Endothelial cell of umbilical vein (primary cell): Measurements from ENCODE around the gene LHX3. TPM values are rescaled to one million over a fixed set of nuclear protein-coding genes. Genes with fewer than 3 reads are reported as not detected.

Source experiments
- BruUV-seq: library from RNA; stranded (reverse); fragments of 400-500 nt; replicated peaks from 2 replicates; lab custom pipeline; 2021; lab: Mats Ljungman, UMichigan
- CTCF ChIA-PET: fragments of 300-600, 350-600 bp; sonication (Branson Sonifier 250); formaldehyde crosslinking; loops from one replicate; lab custom pipeline; 2021; ENCODE audit warnings: antibody characterized with exemption, inconsistent platforms; lab: Charles Lee
- POLR2A ChIA-PET: fragments of 300-600, 350-600 bp; sonication (Branson Sonifier 250); formaldehyde crosslinking; loops from one replicate; lab custom pipeline; 2021; ENCODE audit warnings: antibody characterized with exemption, inconsistent platforms; lab: Charles Lee
- DNase-seq: peaks from one replicate; pipeline ENCODE4 v3.0.0-alpha.2; 2011; ENCODE audit warnings: low read depth, low spot score
- FAIRE-seq: peaks from 2 replicates; lab custom pipeline; 2011; peaks lifted over from hg19 to GRCh38; lab: Jason Lieb, UNC
- H2AFZ ChIP-seq: 2 replicates; pipeline ENCODE4 v1.6.0; 2012; ENCODE audit warnings: low read depth, low read length, control low read depth, inconsistent platforms
- H3K27ac ChIP-seq: 2 replicates; pipeline ENCODE4 v1.5.1; 2011; ENCODE audit warnings: low read depth, mild to moderate bottlenecking, control low read depth, low read length, moderate library complexity; ENCODE audit not compliant: insufficient read depth
- H3K27me3 ChIP-seq, 2 experiments: 2 replicates each; pipeline versions ENCODE4 v1.6.0 to v1.6.1; 2011; ENCODE audit warnings: low read length in 2 of 2, mixed read lengths in 1 of 2; ENCODE audit not compliant: control insufficient read depth in 2 of 2, insufficient read depth in 2 of 2
- H3K36me3 ChIP-seq, 2 experiments: 2 replicates in 1 of 2; 3 replicates in 1 of 2; pipeline ENCODE4 v1.5.1; 2011; ENCODE audit warnings: low read length in 2 of 2, mild to moderate bottlenecking in 1 of 2, moderate library complexity in 1 of 2; ENCODE audit not compliant: control insufficient read depth in 2 of 2, insufficient read depth in 2 of 2; ENCODE audit errors: extremely low read depth in 1 of 2
- H3K4me1 ChIP-seq: 3 replicates; pipeline ENCODE4 v1.5.1; 2011; ENCODE audit warnings: mild to moderate bottlenecking, low read length; ENCODE audit not compliant: control insufficient read depth, insufficient read depth; ENCODE audit errors: extremely low read depth
- H3K4me2 ChIP-seq: 2 replicates; pipeline ENCODE4 v1.6.1; 2011; ENCODE audit warnings: low read length, control low read depth, mixed read lengths; ENCODE audit not compliant: insufficient read depth
- H3K4me3 ChIP-seq, 3 experiments: fragments of 200-600 bp in 1 of 3; sonication (generic), shearing (Covaris generic) in 1 of 3; replicated peaks in 1 of 3; 2 replicates each; pipeline ENCODE4 v1.5.1; 2011 to 2016; ENCODE audit warnings: control low read depth in 3 of 3, low read length in 3 of 3, mild to moderate bottlenecking in 2 of 3, inconsistent platforms in 1 of 3, low read depth in 1 of 3, moderate library complexity in 1 of 3; ENCODE audit not compliant: insufficient read depth in 1 of 3
- H3K79me2 ChIP-seq: 2 replicates; pipeline ENCODE4 v1.6.0; 2012; ENCODE audit warnings: low read length, inconsistent platforms; ENCODE audit not compliant: control insufficient read depth, insufficient read depth
- H3K9ac ChIP-seq: replicated peaks from 2 replicates; pipeline ENCODE3; 2011; ENCODE audit warnings: low read length, control low read depth; ENCODE audit not compliant: insufficient read depth; ENCODE audit errors: extremely low read depth
- H3K9me1 ChIP-seq: replicated peaks from 3 replicates; pipeline ENCODE4 v1.6.0; 2011; ENCODE audit warnings: mild to moderate bottlenecking, low read length; ENCODE audit not compliant: control insufficient read depth, insufficient read depth; ENCODE audit errors: extremely low read depth
- H3K9me3 ChIP-seq: replicated peaks from 2 replicates; pipeline ENCODE4 v1.5.1; 2012; ENCODE audit warnings: low read length, inconsistent platforms; ENCODE audit not compliant: control insufficient read depth, insufficient read depth
- H4K20me1 ChIP-seq: replicated peaks from 2 replicates; pipeline ENCODE3; 2011; ENCODE audit warnings: mild to moderate bottlenecking, low read length; ENCODE audit not compliant: control insufficient read depth, insufficient read depth; ENCODE audit errors: extremely low read depth
- EZH2 ChIP-seq: IDR thresholded peaks from 2 replicates; pipeline ENCODE4 v1.6.1; 2012; ENCODE audit warnings: borderline replicate concordance, low read depth, mild to moderate bottlenecking, moderate library complexity, low read length, inconsistent platforms; ENCODE audit not compliant: severe bottlenecking
- FOS ChIP-seq: IDR thresholded peaks from 2 replicates; pipeline ENCODE4 v1.6.1; 2011; ENCODE audit warnings: mild to moderate bottlenecking, low read length, moderate library complexity, borderline replicate concordance; ENCODE audit not compliant: insufficient read depth
- GATA2 ChIP-seq: IDR thresholded peaks from 2 replicates; pipeline ENCODE4 v1.7.0; 2011; ENCODE audit warnings: low read depth, mild to moderate bottlenecking, moderate library complexity, mixed read lengths, low read length; ENCODE audit not compliant: insufficient read length, insufficient read depth
- JUN ChIP-seq: IDR thresholded peaks from 2 replicates; pipeline ENCODE4 v1.6.1; 2011; ENCODE audit warnings: borderline replicate concordance, low read depth; ENCODE audit not compliant: insufficient read length, insufficient read depth
- MAX ChIP-seq: IDR thresholded peaks from 2 replicates; pipeline ENCODE4 v1.6.1; 2011; ENCODE audit not compliant: insufficient read depth, insufficient read length
- MYC ChIP-seq: IDR thresholded peaks from one replicate; pipeline ENCODE4 v1.6.1; 2011; ENCODE audit warnings: mild to moderate bottlenecking, low read depth, low read length
- POLR2A ChIP-seq: IDR thresholded peaks from 2 replicates; pipeline ENCODE4 v1.6.1; 2012; ENCODE audit warnings: low read depth, mild to moderate bottlenecking, control low read depth, low read length
- POLR2AphosphoS5 ChIP-seq: IDR thresholded peaks from 2 replicates; pipeline ENCODE4 v1.6.1; 2012; ENCODE audit warnings: low read depth, mild to moderate bottlenecking, control low read depth, low read length, moderate library complexity; ENCODE audit not compliant: insufficient read depth
- dilution Hi-C: fragments of 300-500 bp; cut with MboI; formaldehyde crosslinking; loops from one replicate; pipeline ENCODE4 v1.15.0; 2019; ENCODE audit warnings: low sequenced_read_pairs; ENCODE audit not compliant: extremely low pct_ligation_motif_present
- intact Hi-C: fragments of 100-400 bp; cut with micrococcal nuclease; formaldehyde crosslinking; loops from one replicate; pipeline ENCODE4 v1.10.0; 2022
- polyA plus RNA-seq, 4 experiments: library from polyadenylated mRNA; depleted of rRNA in 3 of 4; stranded (reverse) in 3 of 4; unstranded in 1 of 4; fragments of >200 nt; gene quantifications; 2 replicates each; pipeline versions ENCODE4 v1.2.1 to v1.2.3, GENCODE V29; 2011 to 2012; ENCODE audit warnings: missing spikeins in 1 of 4
- total RNA-seq: library from RNA; stranded (reverse); gene quantifications from 2 replicates; pipeline ENCODE4 v1.2.3, GENCODE V29; 2021
- TF ChIP-seq, protein P1 (sequence below), 2 donors: IDR thresholded peaks; 1 replicate in 1 of 2; 2 replicates in 1 of 2; pipeline ENCODE4 v1.5.1; 2011; ENCODE audit warnings: low read length in 2 of 2, mild to moderate bottlenecking in 2 of 2, moderate library complexity in 2 of 2, control low read depth in 1 of 2, inconsistent platforms in 1 of 2, low read depth in 1 of 2; ENCODE audit not compliant: insufficient read depth in 1 of 2; ENCODE audit errors: extremely low read depth in 1 of 2

The LHX3 gene
- total and polyA plus RNA-seq, 2 donors (not counting 3 experiments of a cell fraction or from before 2014, with no cell fraction given) = not detected

- FAIRE-seq = no peak
- CTCF ChIA-PET = no interaction called here
Measured at GRCh38 chr9:136153381-136154065, 51.4 kb downstream of the LHX3 start.

More at GRCh38 chr9:136153381-136154065, 51.4 kb downstream of the LHX3 start:
- dilution Hi-C loops (no loop called here), intact Hi-C loops (loop anchor here (10.0 kb wide), 1 partner anchor 51 kb away; the partner anchor contains the start of gene LHX3)
- Histone ChIP-seq H3K9me1 (no peaks in the 10 kb centered on the region), H3K27ac (no peak overlapping the region), H3K4me3 (no peak overlapping the region), H3K4me2 (no peak overlapping the region), H3K79me2 (no peaks in the 10 kb centered on the region), H2AFZ (no peak overlapping the region), H3K27me3 (peaks cover 0 to 1% of the 10 kb centered on the region in 2 experiments), H3K36me3 (no peaks in the 10 kb centered on the region), H3K9ac (no peak overlapping the region), H3K4me1 (peaks cover 15% of the 10 kb centered on the region), H3K9me3 (no peaks in the 10 kb centered on the region), H4K20me1 (no peaks in the 10 kb centered on the region)
- POLR2A ChIA-PET = no interaction called here
- BruUV-seq = no TSS peak
- DNase-seq = no peak
- no peak for TF ChIP-seq MYC
- TF ChIP-seq, protein P1, sequence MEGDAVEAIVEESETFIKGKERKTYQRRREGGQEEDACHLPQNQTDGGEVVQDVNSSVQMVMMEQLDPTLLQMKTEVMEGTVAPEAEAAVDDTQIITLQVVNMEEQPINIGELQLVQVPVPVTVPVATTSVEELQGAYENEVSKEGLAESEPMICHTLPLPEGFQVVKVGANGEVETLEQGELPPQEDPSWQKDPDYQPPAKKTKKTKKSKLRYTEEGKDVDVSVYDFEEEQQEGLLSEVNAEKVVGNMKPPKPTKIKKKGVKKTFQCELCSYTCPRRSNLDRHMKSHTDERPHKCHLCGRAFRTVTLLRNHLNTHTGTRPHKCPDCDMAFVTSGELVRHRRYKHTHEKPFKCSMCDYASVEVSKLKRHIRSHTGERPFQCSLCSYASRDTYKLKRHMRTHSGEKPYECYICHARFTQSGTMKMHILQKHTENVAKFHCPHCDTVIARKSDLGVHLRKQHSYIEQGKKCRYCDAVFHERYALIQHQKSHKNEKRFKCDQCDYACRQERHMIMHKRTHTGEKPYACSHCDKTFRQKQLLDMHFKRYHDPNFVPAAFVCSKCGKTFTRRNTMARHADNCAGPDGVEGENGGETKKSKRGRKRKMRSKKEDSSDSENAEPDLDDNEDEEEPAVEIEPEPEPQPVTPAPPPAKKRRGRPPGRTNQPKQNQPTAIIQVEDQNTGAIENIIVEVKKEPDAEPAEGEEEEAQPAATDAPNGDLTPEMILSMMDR (IDR thresholded peaks at IDR 0.05; ENCODE audit: extremely low read depth in 1 of 2, insufficient read depth in 1 of 2, low read depth in 1 of 2, low read length in 2 of 2) = no peak
- no peak for TF ChIP-seq POLR2A
- no peak for TF ChIP-seq JUN
- no peak for TF ChIP-seq GATA2
- no peak for TF ChIP-seq MAX
- no peak for TF ChIP-seq FOS
- TF ChIP-seq POLR2AphosphoS5 = no peak
- TF ChIP-seq EZH2 = no peak
